ENCODE measurements around the gene PRPH.
"Not testable (repeated sequence)": the region's sequence is repeated elsewhere in the genome, so short reads cannot be mapped to it uniquely, and the experiment has no call there.

PRPH gene

DNA sequence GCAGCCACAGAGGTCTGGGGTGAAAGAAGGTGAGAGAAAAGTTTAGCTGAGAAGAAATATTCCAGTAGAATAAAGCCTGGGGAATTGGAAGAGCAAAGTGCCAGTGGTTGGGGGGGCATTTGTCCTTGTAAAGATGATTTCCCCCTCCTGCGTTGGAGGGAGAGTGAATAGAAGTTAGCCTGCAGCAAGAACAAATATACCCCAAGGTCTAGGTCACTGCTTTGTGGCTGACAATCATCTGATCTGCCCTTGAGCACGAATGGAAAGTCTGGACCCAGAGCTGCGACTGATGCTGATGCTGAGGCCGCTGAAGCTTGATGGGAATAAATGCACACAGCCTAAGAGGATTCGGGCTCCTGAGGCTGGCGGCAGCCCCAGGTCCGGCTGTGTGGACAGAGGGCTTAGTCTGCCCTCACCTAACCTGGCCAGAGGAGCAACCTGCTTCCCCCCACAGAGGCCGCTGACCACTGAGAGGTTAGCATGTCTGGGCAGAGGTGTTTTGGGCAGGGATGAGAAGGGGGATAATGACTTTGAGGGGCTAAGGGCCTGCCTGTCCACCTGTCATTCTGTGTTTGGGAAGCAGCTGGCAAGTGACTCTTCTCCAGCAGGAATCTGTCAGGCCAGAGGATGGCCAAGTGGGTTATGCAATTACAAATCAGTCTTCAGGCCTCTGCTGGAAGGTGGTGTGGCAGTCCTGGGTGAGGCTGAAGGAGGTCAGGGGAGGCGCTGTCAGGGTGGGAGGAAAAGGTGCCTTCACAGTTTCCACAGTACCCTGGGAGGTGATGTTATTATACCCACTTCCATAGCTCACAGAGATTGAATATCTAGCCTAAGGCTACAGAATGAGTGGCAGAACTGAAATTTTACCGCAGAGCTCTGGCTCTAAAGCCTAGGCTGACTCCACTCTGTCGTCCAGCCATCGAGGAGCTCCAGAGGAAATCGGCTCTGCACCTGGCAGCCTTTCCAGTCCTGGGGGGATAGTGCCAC lies 18.4 kb upstream of the PRPH start:
- no peak for DNase-seq

DNA sequence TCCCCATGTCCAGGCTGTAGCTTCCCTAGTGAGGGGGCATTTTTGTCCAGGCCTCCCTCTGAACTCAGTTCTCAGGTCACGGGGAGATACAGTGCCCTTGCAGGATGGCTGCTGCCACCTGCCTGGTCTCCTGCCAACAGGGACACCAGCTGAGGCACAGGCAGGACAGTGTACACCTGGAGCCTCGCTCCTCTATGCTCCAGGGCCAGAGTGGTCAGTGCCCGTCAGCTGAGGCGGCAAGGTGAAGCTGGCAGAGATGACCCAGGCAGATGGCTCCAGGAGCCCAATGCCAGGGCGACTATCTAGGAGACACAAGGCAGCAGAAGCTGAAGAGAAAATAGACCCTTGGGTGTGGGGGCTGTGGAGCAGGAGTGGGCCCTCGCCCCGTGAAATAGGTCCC lies 17.5 kb upstream of the PRPH start:
- DNase-seq = no peak

DNA sequence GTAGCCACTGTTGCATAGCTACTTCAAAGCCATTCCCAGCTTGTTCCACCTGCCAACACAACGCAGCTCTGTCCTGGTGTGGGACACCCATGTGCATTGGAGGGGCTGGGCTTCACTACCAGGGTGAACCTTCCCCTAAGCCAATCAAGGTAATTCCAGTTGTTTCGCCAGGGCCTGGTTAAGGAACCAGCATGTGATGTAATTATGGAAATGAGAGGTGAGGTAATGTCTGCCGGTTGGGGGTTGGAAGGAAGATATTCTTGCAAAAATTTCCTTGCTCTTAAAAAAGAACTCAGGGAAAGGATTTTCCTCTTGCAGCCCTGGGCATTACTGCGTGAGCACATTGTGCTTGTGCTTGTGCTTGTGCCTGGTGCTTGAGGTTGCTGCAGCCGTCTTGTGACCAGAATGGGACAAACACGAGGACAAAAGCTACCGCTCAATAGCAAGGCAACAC lies 15.2 kb upstream of the PRPH start:
- peak; percentile 69 for DNase-seq

DNA sequence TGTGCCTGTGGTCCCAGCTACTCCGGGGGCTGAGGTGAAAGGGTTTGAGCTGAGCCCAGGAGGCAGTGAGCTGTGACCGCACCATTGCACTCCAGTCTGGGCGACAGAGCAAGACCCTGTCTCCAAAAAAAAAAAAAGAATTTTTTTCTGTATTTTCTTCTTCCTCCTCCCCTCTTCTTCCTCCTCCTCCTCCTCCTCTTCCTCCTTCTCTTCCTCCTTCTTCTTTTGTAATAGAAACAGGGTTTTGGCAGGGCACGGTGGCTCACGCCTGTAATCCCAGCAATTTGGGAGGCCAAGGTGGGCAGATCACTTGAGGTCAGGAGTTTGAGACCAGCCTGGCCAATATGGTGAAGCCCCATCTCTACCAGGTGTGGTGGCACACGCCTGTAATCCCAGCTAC lies 14.4 kb upstream of the PRPH start:
- not testable (repeated sequence) for DNase-seq

DNA sequence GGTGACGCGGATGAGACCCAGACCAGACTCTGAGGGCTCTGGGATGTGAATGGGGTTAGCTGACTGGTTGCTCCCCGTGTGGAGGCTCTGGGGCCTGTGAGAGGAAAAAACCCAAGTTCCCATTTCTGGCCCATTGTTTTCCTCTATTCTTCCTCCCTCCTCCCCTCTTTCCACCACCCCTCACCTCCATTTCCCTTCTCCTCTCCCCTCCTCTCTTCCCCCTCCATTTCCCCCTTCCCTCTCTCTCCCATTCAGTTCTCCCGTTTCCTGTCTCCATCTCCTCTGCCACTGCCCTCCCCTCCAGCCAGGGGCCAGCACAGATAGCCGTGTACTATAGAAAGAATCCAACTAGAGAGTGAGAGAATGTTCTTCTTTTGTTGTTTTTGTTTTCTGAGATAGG lies 12.6 kb upstream of the PRPH start:
- no peak for DNase-seq

DNA sequence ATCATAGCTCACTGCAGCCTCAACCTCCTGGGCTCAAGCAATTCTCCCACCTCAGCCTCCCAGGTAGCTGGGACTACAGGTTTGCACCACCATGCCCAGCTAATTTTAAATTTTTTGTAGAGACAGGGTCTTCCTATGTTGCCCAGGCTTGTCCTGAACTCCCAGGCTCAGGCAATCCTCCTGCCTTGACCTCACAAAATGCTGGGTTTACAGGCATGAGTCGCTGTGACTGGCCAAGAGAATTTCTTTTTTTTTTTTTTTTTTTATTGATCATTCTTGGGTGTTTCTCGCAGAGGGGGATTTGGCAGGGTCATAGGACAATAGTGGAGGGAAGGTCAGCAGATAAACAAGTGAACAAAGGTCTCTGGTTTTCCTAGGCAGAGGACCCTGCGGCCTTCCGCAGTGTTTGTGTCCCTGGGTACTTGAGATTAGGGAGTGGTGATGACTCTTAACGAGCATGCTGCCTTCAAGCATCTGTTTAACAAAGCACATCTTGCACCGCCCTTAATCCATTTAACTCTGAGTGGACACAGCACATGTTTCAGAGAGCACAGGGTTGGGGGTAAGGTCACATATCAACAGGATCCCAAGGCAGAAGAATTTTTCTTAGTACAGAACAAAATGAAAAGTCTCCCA lies 12.1 kb upstream of the PRPH start:
- DNase-seq = not testable (repeated sequence)

DNA sequence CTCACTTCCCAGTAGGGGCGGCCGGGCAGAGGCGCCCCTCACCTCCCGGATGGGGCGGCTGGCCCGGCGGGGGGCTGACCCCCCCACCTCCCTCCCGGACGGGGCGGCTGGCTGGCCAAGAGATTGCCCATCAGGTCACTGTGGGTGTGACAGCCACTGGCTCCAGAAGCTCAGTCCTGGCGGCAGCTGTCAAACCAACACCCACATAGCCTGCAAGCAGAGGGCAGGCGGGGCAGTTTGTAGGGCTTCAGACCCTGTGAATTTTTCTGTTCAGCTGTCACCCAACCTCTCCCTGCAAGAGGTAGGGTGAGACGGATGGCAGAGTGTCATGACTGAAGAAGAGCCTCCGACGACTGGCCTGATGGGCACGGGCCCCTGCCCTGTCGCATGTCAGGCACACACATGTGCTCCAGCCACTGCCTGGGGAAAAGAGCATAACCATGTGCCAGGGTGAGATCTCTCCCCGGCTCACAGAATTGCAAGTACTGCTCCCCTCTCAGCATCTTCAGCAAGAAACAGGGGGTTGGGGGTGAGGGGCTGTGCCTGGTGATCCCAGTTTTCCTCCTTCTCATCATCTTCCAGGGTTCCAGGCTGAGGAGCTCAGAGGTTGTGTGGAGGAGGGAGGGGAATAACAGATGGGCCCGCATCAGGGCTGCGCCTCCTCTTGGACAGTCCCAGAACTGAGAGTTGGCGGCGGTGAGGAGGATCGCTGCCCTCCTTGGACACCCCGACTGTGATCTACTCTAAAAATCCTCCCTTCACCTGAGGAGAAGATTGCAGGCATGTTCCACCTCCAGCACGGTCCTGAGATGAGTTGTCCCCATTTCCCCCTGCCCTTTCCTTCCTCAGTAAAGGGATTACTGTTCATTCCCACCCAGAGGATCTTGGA lies 11.2 kb upstream of the PRPH start:
- DNase-seq = no peak

DNA sequence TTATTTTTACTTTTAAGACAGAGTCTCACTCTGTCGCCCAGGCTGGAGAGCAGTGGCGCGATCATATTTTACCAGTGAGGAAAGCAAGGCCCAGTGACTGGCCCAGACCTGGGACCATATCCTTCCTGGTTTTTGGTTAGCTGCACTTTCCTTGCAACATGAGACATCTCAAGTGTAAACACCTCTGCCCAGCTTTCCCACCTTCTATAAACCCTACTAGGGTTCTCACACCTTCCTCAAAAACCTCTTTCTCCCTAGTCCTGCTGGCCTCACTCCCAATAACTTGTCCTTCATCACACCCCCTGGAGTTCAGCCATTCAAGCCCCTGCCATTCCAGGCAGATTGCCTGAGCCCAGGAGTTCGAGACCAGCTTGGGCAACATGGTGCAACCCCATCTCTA lies 10.3 kb upstream of the PRPH start:
- no peak for DNase-seq

DNA sequence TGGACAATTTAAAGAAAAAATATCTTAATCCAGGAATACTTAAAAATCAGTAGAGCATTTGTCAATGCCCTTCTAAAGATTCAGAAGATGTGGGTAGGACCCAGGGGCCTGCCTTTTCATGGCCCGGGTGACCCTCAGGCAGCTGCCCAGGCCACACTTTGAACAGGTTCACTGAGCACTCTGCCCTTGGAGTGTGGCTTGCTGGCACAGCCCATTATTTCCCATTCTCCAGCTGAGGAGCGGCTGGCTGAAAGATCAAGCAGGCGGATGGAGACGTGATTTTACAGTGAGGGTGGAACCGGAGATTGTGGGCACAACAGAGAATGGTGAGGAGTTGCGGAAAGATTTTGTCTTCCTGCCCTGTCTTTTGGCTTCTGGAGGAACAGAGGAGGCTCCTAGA lies 7.1 kb upstream of the PRPH start:
- DNase-seq = no peak

DNA sequence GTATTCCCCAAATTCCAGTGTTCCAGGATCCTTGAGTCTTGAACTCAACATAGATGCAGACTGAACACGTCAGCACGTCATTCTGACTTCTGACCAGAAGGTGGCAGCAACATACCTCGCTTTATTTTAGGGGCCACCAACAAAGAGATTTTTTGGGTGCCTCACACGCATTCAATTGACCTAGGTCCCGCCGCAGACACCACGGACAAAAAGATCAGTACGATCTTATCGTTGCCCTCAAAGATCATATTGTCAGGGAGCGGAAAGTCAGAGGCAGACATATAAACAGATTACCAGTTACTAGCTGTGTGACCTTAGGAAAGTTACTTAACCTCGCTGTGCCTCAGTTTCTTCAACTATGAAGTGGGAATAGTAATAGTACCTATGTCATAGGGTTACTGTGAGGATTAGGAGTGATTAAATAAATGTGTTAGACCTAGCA lies 6.5 kb upstream of the PRPH start:
- DNase-seq = no peak

DNA sequence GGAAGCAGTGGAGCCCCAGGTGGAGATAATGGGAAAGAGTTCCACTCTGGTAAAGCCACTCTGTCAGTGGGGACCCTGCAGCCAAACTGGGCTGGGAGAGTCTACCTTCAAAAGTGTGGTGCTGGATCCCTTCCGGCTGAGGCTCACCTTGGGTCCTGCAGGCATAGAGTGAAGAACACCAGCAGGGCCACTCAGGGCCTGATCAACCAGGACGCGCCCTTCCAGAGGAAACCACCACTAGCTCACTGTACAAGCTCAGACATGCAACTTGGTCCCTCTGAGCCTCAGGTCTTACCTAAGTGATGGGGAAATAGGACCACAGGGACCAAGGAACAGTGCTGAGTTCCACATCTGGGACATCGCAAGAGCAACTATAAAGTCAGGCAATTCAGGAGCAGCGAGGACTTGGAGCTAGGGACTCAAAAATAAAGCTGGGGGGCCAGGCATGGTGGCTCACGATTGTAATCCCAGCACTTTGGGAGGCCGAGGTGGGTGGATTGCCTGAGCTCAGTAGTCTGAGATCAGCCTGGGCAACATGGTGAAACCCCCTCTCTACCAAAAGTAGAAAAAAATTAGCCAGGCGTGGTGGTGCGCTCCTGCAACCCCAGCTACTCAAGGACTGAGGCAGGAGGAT lies 5.9 kb upstream of the PRPH start:
- no peak for DNase-seq

DNA sequence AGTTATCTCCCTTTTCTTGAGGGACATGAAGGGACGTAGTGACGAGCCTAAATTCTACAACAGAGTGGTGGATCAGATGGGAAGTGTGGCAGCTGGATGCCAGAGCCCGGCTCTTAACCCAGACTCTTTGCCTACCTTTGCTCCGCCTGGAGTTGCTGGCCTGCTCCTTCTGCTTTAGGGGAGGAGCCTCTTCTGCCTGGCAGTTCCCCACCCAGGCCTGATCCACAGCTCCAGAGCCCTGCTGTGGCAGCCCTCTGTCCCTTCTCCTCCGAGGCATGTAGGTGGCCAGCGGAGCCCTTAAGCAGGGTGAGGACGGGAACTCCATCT lies 2.3 kb upstream of the PRPH start:
- DNase-seq = no peak

DNA sequence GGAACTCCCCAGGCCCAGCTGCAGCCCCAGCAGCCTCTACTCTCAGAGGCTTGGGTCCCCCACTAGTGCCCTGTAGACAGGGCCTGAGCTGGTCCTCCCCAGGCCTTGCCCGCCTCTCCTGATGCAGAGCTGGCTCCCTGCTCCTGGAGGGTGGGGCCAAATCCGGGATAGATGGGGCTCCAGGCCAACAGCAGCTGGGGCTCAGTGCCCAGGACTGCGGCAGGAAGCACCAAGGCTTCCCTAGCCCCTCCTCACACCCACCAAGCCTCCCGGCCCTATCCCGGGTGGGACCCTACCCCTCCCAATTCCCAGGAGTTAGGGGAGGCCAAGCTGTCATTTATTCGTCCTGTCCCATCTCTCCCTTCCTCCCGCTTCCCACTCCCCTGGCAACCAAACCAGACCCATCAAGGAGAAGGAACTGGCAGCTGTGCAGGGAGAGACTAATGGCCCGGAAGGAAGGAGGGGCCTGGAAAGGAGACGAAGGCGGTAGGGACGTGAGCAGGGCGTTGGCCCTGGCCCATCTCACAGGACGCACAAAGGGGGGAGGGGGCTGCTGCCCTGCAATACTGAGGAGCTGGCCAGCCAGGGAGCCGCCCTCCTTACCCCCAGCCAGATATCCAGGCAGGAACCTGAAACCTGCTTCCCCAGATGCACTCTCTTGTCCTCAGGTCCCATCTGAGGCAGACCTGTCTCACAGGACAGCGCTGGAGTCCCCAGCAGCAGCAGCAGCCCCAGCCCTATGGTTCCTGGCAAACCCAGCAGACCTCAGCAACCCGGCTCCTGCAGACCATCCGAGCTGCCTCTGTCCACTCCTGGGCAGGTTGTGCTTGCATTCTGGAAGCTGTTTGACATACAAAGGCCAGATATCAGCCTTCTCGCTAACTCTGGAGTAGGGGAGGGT lies 1.6 kb upstream of the PRPH start:
- DNase-seq = no peak

DNA sequence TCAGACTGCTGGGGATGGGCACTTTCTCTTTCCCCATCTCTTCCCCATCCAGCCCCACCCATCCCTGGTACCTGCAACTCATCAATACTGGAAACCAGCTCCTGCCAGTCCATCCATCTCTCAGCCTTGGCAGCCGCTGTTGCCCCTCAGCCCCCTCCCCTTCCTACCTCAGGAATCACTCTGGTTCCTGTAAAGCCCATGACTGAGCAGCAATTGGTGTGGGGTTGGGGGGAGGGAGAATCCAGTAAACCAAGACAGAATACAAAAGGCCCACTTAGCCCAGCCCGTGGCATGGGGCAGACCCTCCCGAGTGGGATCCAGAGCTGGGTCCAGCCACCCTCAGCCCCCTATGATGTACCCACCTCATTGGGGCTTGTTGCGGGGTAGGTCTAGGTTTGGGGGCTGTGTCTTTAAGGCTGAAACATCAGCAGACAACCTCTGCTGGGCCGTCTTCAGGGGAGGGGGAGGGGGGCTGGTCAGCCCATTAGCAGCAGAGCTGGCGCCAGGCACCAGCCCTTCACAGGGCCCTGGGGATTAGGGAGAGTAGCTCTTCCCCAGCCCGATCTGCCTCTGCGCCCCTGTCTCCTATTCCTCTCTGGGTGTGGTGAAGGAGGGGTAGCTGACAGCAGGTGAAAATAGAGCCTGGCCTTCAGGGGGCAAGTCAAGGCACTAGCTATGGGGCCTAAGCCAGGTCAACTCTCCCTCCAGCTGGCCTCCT lies 702 bp upstream of the PRPH start:
- DNase-seq = no peak

DNA sequence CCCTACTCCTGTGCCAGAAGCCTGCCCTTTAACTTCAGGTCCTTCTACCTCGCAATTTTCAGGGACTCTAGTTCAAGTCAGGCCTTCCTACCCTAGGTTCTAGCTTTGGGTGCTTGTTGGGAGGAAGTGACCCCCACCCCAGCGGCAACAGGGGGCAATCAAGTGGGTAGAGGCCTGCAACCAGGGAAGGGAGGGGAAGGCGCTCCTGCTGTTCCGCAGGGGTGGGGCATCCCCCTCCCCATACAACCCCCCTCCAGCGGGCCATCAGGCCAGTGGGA lies 204 bp upstream of the PRPH start:
- DNase-seq = no peak

DNA sequence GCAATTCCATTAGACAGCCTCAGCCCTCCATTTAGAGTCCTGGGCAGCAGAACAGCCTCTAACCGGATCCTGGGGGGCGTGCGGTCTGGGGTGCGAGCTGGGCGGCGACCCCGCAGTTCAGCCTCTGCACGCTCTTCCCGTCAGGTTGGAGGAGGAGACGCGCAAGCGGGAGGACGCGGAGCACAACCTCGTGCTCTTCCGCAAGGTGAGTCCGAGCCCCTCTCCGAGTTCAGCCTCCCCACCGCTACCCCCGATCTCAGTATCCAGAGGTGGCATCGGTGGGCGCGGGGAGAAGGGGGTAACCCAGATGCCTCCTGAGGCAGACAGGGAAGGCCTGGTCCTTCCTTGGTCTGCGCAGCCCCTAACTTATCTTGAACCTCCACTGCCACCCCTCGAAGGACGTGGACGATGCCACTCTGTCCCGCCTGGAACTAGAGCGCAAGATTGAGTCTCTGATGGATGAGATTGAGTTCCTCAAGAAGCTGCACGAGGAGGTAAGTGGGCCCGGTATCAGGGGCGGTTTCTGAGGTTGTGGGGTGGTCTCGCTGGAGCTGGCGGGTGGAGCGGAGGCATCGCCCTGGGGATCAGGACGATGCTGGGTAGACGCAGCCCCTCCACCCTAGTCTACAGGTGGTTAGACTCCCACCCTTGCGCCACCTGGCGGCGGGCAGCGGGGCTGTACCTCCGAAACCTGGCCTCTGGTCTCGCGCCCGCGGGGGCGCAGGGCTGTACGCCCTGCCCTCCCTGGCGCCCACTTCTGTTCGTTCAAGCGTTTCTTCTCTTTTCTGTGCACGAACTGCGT lies 1.3 kb downstream of the PRPH start:
- DNase-seq = no peak

DNA sequence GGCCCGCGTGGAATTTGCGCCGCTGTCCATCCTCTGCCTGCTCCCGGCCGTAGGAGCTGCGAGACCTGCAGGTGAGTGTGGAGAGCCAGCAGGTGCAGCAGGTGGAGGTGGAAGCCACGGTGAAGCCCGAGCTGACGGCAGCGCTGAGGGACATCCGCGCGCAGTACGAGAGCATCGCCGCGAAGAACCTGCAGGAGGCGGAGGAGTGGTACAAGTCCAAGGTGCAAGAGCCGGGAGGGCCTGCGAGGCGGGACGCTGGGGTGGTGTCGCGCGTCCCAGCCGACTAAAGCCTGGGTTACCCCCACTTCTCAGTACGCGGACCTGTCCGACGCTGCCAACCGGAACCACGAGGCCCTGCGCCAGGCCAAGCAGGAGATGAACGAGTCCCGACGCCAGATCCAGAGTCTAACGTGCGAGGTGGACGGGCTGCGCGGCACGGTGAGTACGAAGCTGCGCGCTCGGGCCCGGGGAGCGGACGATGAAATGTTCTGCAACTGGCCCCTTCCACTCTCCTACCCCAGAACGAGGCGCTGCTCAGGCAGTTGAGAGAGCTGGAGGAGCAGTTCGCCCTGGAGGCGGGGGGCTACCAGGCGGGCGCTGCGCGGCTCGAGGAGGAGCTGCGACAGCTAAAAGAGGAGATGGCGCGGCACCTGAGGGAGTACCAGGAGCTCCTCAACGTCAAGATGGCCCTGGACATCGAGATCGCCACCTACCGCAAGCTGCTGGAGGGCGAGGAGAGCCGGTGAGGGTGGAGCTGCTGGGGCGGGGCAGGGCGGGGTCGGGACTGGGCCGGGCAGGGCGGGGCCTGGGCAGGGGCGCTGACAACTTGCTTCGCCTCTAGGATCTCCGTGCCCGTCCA lies 2.1 kb downstream of the PRPH start:
- DNase-seq = no peak

DNA sequence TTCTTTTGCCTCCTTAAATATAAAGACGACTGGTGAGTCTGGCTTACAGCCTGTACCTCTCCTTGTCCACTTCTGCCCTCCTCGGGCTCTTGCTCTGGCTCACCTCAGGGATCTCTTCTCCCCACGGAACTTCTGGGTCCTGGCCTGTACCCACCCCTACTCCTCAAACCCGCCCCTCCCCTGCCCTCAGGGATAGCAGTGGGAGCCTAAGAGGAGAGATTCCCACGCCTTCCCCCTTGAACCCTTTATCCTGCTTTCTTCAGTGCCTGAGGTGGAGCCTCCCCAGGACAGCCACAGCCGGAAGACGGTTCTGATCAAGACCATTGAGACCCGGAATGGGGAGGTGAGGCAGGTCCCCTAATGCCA lies 2.7 kb downstream of the PRPH start:
- DNase-seq = no peak

DNA sequence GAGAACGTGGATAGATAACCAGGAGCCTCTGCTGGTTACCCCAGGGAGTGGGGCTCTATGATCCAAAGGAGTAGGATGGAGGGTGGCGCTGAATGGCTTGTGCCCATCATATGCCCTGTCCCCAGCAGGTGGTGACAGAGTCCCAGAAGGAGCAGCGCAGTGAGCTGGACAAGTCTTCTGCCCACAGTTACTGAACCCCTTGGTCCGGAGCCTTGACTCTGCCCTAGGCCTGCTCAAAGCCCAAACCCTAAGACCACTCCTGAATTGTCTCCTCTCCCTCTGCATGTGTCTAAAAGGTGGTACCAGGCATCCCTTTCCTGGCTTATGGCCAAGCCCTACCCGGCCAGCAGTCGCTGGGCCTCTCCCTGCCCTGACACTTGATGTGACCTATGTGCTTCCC lies 3.2 kb downstream of the PRPH start:
- no peak for DNase-seq

DNA sequence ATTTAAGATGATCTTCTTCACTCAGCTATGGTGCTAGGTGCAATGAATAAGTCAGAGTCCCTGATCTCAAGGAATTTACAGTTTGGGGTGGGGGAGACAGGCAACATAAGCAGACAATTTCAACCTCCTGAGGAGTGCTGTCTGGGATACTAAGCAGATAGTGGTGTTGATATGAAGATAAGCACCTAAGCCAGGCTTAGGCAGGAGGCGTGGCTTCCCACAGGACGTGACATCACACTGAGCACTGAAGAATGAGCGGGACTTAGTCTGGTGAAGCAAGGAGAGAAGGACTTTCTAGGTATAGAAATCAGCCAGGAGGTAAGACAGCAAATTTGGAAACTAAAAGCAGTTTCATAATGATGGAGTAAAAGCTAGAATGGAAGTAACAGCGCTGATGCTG lies 6.8 kb downstream of the PRPH start:
- DNase-seq = no peak

Measured in GF-D8 (cell line).